Measurements from ENCODE around the gene CPD. TPM values are rescaled to one million over a fixed set of nuclear protein-coding genes. Genes with fewer than 3 reads are reported as not detected.
"Not testable (repeated sequence)": the region's sequence is repeated elsewhere in the genome, so short reads cannot be mapped to it uniquely, and the experiment has no call there.

Gene CPD
- polyA plus RNA-seq, 1 of the 3 experiments (the other 2 are of a cell fraction): 12.5 TPM

- Histone ChIP-seq H3K9me2 (no peaks in the 10 kb centered on the region), H3K4me3 (ENCODE audit: low read depth in 2 of 2, low read length in 1 of 2) (no peak overlapping the region), H4K20me1 (ENCODE audit: insufficient read depth) (no peaks in the 10 kb centered on the region), H3K9ac (no peak overlapping the region), H3K27me3 (ENCODE audit: insufficient read depth) (no peaks in the 10 kb centered on the region), H3K27ac (ENCODE audit: low read depth in 2 of 2, low read length in 1 of 2) (no peak overlapping the region), H3K36me3 (replicated peaks in 1 of 2; ENCODE audit: control insufficient read depth in 1 of 2, insufficient read depth in 2 of 2, low read length in 1 of 2) (peaks cover 37 to 44% of the 10 kb centered on the region in 2 experiments), H3K79me2 (ENCODE audit: insufficient read depth) (peaks cover 5% of the 10 kb centered on the region; the same call in 1 of the 2 replicates), H3K4me2 (no peak overlapping the region), H3K9me3 (no peaks in the 10 kb centered on the region), H3K4me1 (ENCODE audit: control insufficient read depth in 1 of 2, insufficient read depth in 2 of 2, low read depth in 1 of 2, low read length in 1 of 2) (no peaks in the 10 kb centered on the region), H3F3A (replicated peaks; ENCODE audit: insufficient read depth) (no peaks in the 10 kb centered on the region), H2AFZ (ENCODE audit: low read depth) (no peak overlapping the region)
- no peak for DNase-seq
- WGBS (ENCODE audit: low lambda C conversion rate): 97% methylated on average over 6 of the region's 6 CpGs
- POLR2A ChIA-PET: no interaction called here
- CTCF ChIA-PET: no interaction called here
- TF ChIP-seq RFX5 (IDR thresholded peaks at IDR 0.05; ENCODE audit: low read length) (no peak), FOSL2 (IDR thresholded peaks at IDR 0.05; ENCODE audit: borderline replicate concordance, low read depth) (no peak), NFIC (IDR thresholded peaks at IDR 0.05; ENCODE audit: borderline replicate concordance) (no peak), TEAD4 (IDR thresholded peaks at IDR 0.05; ENCODE audit: borderline replicate concordance, insufficient read depth) (no peak), TCF12 (IDR thresholded peaks at IDR 0.05) (no peak), RAD21 (IDR thresholded peaks at IDR 0.05; ENCODE audit: low read length) (no peak), TAF1 (IDR thresholded peaks at IDR 0.05; ENCODE audit: borderline replicate concordance, low read depth, low read length) (no peak), MEF2A (IDR thresholded peaks at IDR 0.05; ENCODE audit: borderline replicate concordance, low read depth) (no peak), SMC3 (IDR thresholded peaks at IDR 0.05; ENCODE audit: low read depth, low read length) (no peak), CTCF (IDR thresholded peaks at IDR 0.05) (no peak), ELF1 (IDR thresholded peaks at IDR 0.05) (no peak), USF1 (IDR thresholded peaks at IDR 0.05; ENCODE audit: borderline replicate concordance, low read depth) (no peak), EP300 (IDR thresholded peaks at IDR 0.05; ENCODE audit: borderline replicate concordance in 1 of 2, low read depth in 1 of 2, low read length in 1 of 2) (no peak), GATA2 (CRISPR knock-in tag; IDR thresholded peaks at IDR 0.05) (no peak)
- TF ChIP-seq, protein P1, sequence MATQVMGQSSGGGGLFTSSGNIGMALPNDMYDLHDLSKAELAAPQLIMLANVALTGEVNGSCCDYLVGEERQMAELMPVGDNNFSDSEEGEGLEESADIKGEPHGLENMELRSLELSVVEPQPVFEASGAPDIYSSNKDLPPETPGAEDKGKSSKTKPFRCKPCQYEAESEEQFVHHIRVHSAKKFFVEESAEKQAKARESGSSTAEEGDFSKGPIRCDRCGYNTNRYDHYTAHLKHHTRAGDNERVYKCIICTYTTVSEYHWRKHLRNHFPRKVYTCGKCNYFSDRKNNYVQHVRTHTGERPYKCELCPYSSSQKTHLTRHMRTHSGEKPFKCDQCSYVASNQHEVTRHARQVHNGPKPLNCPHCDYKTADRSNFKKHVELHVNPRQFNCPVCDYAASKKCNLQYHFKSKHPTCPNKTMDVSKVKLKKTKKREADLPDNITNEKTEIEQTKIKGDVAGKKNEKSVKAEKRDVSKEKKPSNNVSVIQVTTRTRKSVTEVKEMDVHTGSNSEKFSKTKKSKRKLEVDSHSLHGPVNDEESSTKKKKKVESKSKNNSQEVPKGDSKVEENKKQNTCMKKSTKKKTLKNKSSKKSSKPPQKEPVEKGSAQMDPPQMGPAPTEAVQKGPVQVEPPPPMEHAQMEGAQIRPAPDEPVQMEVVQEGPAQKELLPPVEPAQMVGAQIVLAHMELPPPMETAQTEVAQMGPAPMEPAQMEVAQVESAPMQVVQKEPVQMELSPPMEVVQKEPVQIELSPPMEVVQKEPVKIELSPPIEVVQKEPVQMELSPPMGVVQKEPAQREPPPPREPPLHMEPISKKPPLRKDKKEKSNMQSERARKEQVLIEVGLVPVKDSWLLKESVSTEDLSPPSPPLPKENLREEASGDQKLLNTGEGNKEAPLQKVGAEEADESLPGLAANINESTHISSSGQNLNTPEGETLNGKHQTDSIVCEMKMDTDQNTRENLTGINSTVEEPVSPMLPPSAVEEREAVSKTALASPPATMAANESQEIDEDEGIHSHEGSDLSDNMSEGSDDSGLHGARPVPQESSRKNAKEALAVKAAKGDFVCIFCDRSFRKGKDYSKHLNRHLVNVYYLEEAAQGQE (IDR thresholded peaks at IDR 0.05; ENCODE audit: low read depth, low read length): no peak
- TF ChIP-seq, protein P2, sequence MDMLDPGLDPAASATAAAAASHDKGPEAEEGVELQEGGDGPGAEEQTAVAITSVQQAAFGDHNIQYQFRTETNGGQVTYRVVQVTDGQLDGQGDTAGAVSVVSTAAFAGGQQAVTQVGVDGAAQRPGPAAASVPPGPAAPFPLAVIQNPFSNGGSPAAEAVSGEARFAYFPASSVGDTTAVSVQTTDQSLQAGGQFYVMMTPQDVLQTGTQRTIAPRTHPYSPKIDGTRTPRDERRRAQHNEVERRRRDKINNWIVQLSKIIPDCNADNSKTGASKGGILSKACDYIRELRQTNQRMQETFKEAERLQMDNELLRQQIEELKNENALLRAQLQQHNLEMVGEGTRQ (IDR thresholded peaks at IDR 0.05; ENCODE audit: borderline replicate concordance, low read depth, low read length): no peak
Measured at GRCh38 chr17:30458371-30458770, 79.6 kb downstream of the CPD start.

- H2AFZ ChIP-seq (ENCODE audit: low read depth); H3K9me3 ChIP-seq; H3K9ac ChIP-seq; H3F3A ChIP-seq (replicated peaks; ENCODE audit: insufficient read depth); H3K79me2 ChIP-seq (ENCODE audit: insufficient read depth); DNase-seq; H3K9me2 ChIP-seq; POLR2A ChIA-PET; H3K27ac ChIP-seq (ENCODE audit: low read depth in 2 of 2, low read length in 1 of 2); H3K27me3 ChIP-seq (ENCODE audit: insufficient read depth); H3K4me1 ChIP-seq (ENCODE audit: control insufficient read depth in 1 of 2, insufficient read depth in 2 of 2, low read depth in 1 of 2, low read length in 1 of 2); H3K4me2 ChIP-seq; H4K20me1 ChIP-seq (ENCODE audit: insufficient read depth); H3K4me3 ChIP-seq (ENCODE audit: low read depth in 2 of 2, low read length in 1 of 2): not testable (repeated sequence)
- CTCF ChIA-PET: interaction anchor here (2.3 kb wide), 1 partner anchor 17 kb away, joined by 12 read pairs; the partner anchor contains the start of gene GOSR1
- peaks cover 40 to 42% of the 10 kb centered on the region in 2 experiments for H3K36me3 ChIP-seq (replicated peaks in 1 of 2; ENCODE audit: control insufficient read depth in 1 of 2, insufficient read depth in 2 of 2, low read length in 1 of 2)
- WGBS (ENCODE audit: low lambda C conversion rate): 96% methylated on average over 5 of the region's 5 CpGs
Measured at GRCh38 chr17:30458797-30459413, 80.2 kb downstream of the CPD start.
